Spleen (tissue), 7 donors: ENCODE results near the gene PPP4R3B.

Source experiments
- POLR2A ChIP-seq, 3 donors: fragments of 450-650 bp; IDR thresholded peaks; one replicate each; pipeline ENCODE4 v1.5.1; 2017; ENCODE audit warnings: antibody characterized with exemption in 3 of 3, mild to moderate bottlenecking in 1 of 3
- TF ChIP-seq, protein P1 (sequence below), 11 experiments: fragments of 200-600 bp in 7 of 11; fragments of 450-650 bp in 4 of 11; sonication (generic) in 4 of 11; IDR thresholded peaks in 8 of 11; conservative IDR thresholded peaks in 3 of 11; 1 replicate in 7 of 11; 2 replicates in 4 of 11; pipeline versions ENCODE4 v1.4.0 to v1.8.0; 2016 to 2021; ENCODE audit warnings: antibody characterized with exemption in 11 of 11, inconsistent platforms in 4 of 11, mild to moderate bottlenecking in 1 of 11
- donor health status: DM: no; HTN: no; CAD: no; lungs with moderate emphysema.
- donor health status: DM: no; HTN: no; CAD: no.
- donor health status: DM: no; HTN: no; CAD: no.

- TF ChIP-seq POLR2A (IDR thresholded peaks at IDR 0.05) = no peak
- TF ChIP-seq, protein P1, sequence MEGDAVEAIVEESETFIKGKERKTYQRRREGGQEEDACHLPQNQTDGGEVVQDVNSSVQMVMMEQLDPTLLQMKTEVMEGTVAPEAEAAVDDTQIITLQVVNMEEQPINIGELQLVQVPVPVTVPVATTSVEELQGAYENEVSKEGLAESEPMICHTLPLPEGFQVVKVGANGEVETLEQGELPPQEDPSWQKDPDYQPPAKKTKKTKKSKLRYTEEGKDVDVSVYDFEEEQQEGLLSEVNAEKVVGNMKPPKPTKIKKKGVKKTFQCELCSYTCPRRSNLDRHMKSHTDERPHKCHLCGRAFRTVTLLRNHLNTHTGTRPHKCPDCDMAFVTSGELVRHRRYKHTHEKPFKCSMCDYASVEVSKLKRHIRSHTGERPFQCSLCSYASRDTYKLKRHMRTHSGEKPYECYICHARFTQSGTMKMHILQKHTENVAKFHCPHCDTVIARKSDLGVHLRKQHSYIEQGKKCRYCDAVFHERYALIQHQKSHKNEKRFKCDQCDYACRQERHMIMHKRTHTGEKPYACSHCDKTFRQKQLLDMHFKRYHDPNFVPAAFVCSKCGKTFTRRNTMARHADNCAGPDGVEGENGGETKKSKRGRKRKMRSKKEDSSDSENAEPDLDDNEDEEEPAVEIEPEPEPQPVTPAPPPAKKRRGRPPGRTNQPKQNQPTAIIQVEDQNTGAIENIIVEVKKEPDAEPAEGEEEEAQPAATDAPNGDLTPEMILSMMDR (IDR thresholded peaks at IDR 0.05 in 8 of 11, conservative IDR thresholded peaks at IDR 0.05 in 3 of 11) = no peak
These were observed 19.4 kb upstream of the PPP4R3B start for GRCh38 chr2:55636831-55637230.
